ENCODE data around the gene DUS4L.
"Not testable (repeated sequence)": the region's sequence is repeated elsewhere in the genome, so short reads cannot be mapped to it uniquely, and the experiment has no call there.

The DUS4L gene

GRCh38 chr7:107563775-107564552 lies at the start of gene DUS4L, which contains the start of gene COG5:
DUS4L (plus strand) TSS chr7:107563971; CDS start chr7:107567071, 3,100 bp downstream.
COG5 (minus strand) TSS chr7:107563920; CDS start chr7:107563896, 24 bp downstream.
- DNase-seq = peak; percentile 79 to 83

- DNase-seq = no peak
These were observed 37.1 kb upstream of the DUS4L start for GRCh38 chr7:107526672-107527071.

GRCh38 chr7:107527196-107527595 lies 36.6 kb upstream of the DUS4L start:
- DNase-seq = no peak

- DNase-seq = no peak
These were observed 35.3 kb upstream of the DUS4L start for GRCh38 chr7:107528461-107528860.

- no peak for DNase-seq
These were observed 33.0 kb upstream of the DUS4L start for GRCh38 chr7:107530751-107531150.

GRCh38 chr7:107534139-107534538 lies 29.6 kb upstream of the DUS4L start:
- no peak for DNase-seq

- DNase-seq = not testable (repeated sequence)
These were observed 26.5 kb upstream of the DUS4L start for GRCh38 chr7:107537228-107537627.

- DNase-seq = no peak
These were observed 25.8 kb upstream of the DUS4L start for GRCh38 chr7:107538001-107538400.

GRCh38 chr7:107543338-107543993 lies 20.3 kb upstream of the DUS4L start:
- DNase-seq = no peak

- DNase-seq = no peak
These were observed 18.8 kb upstream of the DUS4L start for GRCh38 chr7:107544848-107545591.

- no peak for DNase-seq
These were observed 11.8 kb upstream of the DUS4L start for GRCh38 chr7:107551936-107552335.

- no peak for DNase-seq
These were observed 7.9 kb upstream of the DUS4L start for GRCh38 chr7:107555893-107556292.

GRCh38 chr7:107559864-107560263 lies 3.9 kb upstream of the DUS4L start:
- no peak for DNase-seq

- DNase-seq = peak in 1 of 2 donors; percentile 18
These were observed 2.8 kb upstream of the DUS4L start for GRCh38 chr7:107560898-107561516.

GRCh38 chr7:107563081-107563774 lies 543 bp upstream of the DUS4L start:
- peak in 1 of 2 donors; percentile 14 for DNase-seq

GRCh38 chr7:107564553-107565298 lies 955 bp downstream of the DUS4L start:
- DNase-seq = no peak

GRCh38 chr7:107570298-107570697 lies 6.5 kb downstream of the DUS4L start:
- no peak for DNase-seq

- DNase-seq = no peak
These were observed 9.8 kb downstream of the DUS4L start for GRCh38 chr7:107573537-107573936.

GRCh38 chr7:107579554-107579884 lies 15.7 kb downstream of the DUS4L start:
- no peak for DNase-seq

GRCh38 chr7:107579885-107580715 lies 16.3 kb downstream of the DUS4L start, which contains the start of gene BCAP29:
BCAP29 (plus strand) TSS chr7:107580246; CDS start chr7:107580773, 527 bp downstream.
- DNase-seq = peak; percentile 57 to 64

Data from activated CD4-positive, alpha-beta T cell treated with anti-CD3 and anti-CD28 coated beads for 4 hours (primary cell).